Left ventricle myocardium superior (tissue), 1 donor: ENCODE measurements around the gene EFNB2. TPM values are rescaled to one million over a fixed set of nuclear protein-coding genes. Genes with fewer than 3 reads are reported as not detected.

Source experiments
- ATAC-seq: fragments of 200-7000 bp; cut with Tn5 transposase; one replicate; pipeline ENCODE4 v1.9.1; 2020; ENCODE audit warnings: mild to moderate bottlenecking, moderate library complexity
- DNase-seq: peaks from one replicate; pipeline ENCODE4 v3.0.0-alpha.2; 2020
- intact Hi-C: fragments of 100-400 bp; cut with micrococcal nuclease; formaldehyde crosslinking; loops from one replicate; pipeline ENCODE4 v1.11.0; 2022
- total RNA-seq: library from RNA; stranded (reverse); fragmentation: NEBNext Ultra II Directional; extraction: Animal tissue kit (Norgen Biotek cat#: 25700); gene quantifications from one replicate; pipeline ENCODE4 v1.2.1, GENCODE V29; 2021
- donor health status: DM: no; HTN: yes; CAD: no; lungs with severe emphysema.

The EFNB2 gene
- total RNA-seq, 1 donor from 2014 or later: 9.2 TPM

DNA sequence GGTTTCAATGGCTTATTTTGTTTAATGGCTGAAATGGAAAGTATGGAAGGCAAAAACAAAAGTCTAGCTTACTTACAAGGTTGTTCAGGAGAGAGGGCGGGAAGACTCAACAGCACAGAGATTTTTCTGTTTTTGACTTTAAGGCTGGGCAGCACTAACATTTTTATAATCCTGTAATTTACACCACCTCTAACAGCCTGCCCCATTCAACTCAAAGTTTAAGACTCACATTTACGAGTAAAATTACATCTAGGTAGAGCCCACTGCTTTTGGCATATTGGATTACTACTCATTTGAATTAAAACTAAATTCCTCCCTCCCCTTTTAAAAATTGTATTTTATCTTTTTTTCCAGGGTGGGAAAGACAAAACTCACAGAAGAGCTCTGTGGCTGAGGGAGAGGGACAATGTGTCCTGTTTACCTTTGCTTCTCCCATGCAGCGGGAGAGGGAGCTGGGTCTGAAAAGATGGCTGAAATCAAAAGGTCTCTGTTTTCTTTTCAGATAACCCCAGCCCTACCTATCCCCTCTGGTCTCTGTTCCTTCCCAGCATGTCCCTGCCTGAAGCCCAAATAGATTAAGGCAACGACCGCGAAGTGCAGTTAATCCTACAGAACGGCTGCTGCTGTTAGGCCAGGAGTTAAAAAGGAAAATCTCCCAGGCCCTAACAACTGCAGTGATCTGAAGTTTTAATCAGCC is 6.6 kb downstream of the EFNB2 start:
- DNase-seq (no peak), ATAC-seq (no peak)
- intact Hi-C loops: no loop called here

DNA sequence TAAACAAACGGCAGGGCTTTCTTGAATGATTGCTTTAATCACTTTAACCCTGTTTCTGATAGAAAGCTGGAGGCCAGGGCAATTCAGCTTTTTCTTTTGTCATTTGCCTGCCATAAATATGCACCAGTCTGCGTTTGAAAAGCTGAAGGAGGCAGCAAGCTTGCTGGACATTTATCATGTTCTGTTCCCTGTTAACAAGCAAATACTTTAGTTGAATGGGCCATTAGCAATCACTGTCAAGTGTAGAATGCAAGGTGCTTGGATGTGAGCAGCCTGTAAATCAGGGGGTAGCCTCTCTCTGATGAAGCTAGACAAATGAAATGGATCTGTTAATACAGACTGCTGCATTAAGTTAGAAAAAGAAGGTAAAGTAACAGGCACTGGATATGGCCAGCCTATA is 7.6 kb downstream of the EFNB2 start:
- intact Hi-C loops: no loop called here
- DNase-seq: no peak
- no peak for ATAC-seq

DNA sequence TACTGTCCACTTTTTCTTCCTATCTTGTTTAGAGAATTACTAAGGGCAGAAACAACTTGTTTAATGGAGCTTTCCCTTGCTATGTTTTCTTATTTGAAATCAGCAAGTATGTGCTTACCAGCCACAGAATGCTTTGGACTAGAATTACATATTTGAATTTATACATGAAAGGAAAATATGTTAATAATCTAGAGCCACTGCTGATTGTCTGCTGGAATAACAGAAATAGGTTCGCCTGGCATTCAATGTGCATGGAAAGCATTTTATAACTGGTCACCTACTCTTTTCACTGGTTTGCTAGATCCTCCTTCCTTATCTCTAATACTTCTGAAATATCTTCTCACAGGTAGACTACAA is 8.0 kb downstream of the EFNB2 start:
- no peak for ATAC-seq
- no peak for DNase-seq
- intact Hi-C loops: no loop called here

DNA sequence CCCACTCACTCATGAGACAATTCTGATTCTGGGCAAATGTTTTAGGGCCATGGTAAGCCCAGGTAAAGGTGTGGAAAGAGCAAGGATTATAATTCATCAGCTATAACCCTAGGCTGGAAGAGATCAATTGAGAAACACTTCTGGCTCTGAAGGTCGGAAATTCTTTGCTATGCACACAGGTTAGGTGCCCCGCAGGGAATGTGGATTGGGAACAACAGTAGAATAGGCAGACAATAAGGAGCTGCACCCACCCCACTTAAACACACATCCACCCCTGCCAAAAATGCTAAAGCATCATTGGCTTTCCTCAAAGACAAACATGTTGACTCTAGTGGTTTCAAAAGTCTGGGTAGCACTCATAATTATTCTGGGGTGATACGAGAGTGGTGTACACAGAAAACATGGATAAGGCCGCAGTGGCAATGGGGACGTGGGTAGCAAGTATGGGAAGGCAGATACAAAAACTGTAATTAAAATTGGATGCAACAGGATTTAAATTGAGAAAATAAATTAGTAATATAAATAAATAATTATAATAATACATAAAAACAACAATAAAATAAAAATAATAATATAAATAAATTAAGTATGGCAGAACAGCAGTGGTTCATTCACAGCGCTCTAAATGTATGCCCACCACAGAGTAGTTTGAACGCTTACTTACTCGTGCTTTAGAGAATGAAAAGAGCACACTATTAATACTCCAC is 8.6 kb downstream of the EFNB2 start:
- intact Hi-C loops: no loop called here
- ATAC-seq (no peak), DNase-seq (no peak)

DNA sequence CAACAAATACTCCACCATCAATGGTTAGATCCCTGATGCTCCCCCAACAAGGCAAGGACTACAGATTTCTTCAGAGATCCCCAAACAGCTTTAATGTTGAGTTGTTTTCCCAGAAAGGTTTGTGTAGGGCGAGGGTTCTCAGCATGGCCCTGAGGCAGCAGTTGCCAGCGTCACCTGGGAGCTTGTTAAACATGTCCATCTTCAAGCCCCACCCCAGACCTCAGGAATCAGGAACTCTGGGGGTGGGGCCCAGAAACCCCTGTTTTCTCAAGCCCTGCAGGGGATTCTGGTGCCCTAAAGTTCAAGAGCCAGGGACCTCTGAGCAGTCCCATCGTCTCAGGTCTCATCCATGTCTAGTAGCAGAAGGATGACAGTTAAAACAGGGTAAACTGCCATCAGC is 9.6 kb downstream of the EFNB2 start:
- no peak for ATAC-seq
- intact Hi-C loops: no loop called here
- DNase-seq: no peak

DNA sequence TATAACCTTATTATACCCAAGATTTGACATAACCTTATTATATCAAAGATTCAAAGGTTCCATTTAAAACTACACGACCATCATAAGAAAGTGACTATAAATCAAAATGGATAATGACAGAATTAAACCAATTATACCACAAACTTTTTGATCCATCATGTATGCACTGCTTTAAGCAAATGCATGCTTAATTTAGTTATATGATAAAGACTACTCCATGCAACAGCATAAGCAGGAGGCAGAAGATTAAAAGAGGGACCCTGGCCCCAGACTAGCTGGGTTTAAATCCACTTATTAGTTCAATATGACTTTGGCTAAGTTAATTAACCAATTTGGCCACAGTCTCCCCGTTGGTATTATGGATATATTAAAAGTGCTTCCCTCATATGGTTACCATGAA is 11.4 kb downstream of the EFNB2 start:
- intact Hi-C loops: no loop called here
- DNase-seq (no peak), ATAC-seq (no peak)

DNA sequence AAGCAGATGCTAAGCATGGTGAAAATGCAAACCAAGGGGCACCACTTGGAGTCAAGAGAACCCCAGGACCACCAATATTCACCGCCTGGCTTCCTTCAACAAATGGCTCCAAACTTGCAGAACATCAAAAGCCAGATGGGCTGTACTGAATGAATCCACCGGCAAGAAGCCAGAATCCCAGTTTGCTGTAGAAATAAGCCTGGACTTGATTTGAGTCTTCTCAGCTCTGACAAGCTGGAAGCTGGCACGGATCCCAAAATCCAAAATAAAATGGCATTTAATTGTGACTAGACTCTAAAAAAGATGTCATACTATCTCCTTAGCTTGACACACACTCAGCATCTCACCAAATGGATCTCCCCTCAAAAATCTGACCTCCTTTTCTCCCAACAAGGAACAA is 11.9 kb downstream of the EFNB2 start:
- DNase-seq: no peak
- intact Hi-C loops: no loop called here
- ATAC-seq: no peak

DNA sequence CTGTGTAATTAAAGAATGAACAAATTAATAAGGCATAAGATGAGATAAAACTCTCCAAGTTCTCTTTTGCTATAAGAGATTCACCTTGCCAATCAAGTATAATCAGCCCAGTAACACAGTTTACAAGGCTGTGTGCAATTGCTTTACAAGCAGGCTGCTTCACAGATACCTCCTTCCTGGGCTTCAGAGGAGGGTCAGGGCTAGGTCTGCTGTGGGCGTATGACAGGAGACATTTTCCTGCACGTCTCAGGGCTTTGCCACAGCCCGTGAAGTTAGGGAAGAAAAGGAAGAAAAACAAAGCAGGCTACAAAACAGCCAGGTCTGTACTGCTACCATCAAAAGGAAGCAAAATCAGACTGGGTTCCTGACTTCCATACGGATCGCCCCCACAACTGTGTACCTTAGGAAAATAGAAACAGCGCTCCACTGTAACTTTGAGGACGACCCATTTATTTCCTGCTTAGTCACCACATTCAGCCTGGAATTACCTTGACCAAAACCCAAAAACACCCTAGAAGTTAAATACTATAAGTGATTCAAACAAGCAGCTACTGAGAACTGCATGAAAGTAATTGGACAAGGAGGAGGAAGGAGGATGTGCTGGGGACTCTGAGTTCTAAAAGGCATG is 12.4 kb downstream of the EFNB2 start:
- DNase-seq (no peak), ATAC-seq (no peak)
- intact Hi-C loops: no loop called here

DNA sequence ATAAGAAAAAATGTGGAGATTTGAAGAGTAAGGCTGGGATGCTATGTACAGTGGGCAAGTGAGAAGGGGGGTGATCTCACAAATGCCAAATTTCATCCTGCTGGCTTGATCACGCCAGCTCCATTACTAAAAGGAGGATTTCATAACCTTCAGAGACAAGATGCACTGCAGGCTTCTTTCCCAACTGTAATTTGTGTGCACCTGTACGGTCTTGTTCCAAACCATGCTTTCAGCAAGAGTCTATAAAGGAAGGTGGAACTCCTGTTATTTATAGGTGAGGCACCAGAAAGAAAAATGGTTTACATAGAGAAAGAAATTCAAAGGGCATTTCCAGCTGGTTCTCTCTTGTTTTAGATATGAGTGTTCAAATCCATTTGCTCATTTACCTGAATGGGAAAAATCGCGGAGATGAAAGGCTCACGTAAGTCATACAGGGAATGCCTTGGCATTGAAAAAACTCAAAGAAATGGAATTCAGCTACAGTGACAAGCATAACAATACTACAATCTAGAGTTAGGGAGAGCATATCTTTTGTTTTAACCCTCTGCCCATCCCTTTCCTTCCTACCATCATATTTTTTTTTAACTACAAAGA is 13.3 kb downstream of the EFNB2 start:
- no peak for DNase-seq
- ATAC-seq: no peak
- intact Hi-C loops: no loop called here

DNA sequence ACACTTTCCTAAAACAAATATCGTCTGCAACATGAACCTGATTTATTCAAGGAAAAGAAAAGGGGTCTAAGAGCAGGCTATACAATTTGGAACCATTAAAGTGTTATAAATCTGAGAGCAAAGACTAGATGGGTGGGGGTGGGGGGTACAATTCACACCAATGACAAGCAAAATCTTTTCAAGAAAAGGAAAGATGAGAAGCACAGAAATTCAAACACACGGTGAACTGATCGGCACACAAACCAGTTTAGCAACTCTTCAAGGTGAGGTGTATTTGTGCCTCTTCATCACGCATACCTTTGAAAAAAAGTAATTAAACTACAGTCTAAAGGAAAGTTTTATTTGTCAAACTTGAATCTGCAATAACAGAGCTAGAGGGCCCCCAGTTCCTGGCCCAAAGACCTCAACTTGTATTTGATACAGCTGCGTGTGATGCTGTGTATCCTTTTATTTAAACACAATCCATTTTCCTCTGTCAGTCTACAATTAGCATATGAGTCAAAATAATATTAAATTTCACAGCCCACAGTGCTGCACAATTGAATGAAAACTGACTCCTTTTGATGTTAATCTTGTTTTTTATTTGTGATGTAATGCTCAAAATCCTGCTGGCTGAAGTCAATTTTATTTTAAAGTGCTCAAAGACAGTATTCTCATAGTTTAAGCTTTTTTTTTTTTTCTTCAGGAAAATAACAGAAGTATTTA is 14.2 kb downstream of the EFNB2 start:
- no peak for DNase-seq
- no peak for ATAC-seq
- intact Hi-C loops: no loop called here

DNA sequence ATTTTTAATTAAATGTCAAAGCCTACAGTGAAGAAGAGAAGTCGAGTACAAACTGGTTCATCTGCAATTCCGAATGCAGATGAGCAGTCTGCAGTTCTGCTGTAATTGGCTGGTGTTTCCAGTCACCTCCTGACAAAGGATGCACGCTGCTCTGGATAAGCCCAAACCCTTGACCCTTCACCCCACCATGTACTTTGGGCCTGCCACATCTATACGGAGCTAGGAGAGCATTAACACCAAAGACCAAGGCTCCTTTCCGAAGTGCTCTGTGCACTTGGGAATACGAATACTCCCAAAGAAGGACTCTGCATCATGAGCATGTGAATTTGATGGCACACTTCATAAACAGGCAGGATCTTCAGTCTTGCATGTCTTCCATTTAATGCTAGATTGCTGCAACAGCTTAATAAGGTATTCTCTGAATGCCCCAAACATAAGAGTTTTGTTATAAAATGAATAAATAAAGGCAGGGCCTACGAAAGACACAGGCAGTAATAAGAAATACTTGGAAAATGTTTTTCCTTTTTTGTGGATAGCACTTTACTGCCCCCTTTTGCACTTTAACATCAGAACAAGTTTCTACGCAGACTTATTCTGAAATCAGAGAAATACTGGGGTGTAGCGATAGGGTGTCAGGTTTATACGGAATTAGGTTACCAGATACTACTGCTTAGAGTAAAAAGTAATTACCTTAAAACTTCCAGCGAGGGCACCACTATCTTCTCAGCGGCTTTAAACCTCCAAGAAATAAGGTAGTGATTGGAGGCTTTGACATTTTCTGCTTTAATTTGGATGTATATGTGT is 15.0 kb downstream of the EFNB2 start:
- intact Hi-C loops: no loop called here
- DNase-seq: no peak

DNA sequence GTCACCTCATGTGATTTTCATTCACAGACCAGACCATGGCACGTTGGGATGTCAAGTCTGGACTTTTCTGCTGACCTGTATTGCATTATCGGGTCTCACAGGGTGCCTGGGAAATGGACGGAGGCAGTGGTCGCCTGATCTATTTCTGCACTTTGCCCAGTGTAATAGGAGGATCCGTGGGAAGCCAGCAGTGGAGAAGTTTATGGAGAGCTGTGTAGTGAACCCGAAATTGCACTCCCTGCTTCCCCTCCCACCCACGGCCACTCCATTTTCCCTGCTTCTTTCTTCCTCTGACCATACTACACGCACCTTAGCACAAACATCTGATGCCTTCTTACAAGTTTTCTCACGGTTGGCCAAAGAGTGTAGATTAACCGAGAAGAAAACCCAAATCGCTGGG is 16.9 kb downstream of the EFNB2 start:
- intact Hi-C loops: no loop called here
- DNase-seq (no peak), ATAC-seq (no peak)

More for the DNA sequence above, 15.0 kb downstream of the EFNB2 start:
- ATAC-seq: no peak

DNA sequence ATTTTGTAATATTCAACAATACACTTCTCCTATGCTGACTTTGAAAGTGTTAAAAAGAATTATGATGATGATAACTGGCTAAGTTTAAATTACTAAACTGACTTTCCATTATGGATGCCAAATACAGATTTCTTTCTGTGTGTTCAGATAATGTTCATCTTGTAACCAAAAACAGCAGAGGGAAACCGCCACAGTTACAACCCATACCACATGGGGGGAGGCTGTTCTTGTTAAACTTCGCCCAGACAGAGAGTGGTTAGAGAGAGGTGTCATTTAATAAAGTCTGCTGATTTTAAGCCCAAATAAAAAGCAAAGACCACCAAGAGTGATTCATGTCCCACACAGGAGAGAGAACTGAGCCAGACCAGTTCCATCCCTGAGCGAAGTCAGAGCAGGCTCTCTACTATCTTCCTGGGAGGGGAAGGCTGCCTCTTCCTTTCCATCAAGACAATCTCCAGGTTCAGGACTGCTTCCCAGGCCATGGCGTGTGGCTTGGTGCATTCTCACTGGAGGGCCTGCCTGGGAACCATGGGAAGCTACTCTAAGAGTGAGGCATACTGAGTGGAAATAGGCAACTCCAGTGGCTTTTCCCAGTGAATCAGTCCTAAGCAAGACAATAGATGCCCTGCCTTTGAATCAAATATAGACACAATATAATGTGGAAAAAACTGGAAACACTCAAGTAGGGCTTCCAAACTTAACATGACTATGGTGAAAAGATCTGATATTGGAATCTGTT is 18.2 kb downstream of the EFNB2 start:
- intact Hi-C loops: no loop called here
- ATAC-seq (no peak), DNase-seq (no peak)

DNA sequence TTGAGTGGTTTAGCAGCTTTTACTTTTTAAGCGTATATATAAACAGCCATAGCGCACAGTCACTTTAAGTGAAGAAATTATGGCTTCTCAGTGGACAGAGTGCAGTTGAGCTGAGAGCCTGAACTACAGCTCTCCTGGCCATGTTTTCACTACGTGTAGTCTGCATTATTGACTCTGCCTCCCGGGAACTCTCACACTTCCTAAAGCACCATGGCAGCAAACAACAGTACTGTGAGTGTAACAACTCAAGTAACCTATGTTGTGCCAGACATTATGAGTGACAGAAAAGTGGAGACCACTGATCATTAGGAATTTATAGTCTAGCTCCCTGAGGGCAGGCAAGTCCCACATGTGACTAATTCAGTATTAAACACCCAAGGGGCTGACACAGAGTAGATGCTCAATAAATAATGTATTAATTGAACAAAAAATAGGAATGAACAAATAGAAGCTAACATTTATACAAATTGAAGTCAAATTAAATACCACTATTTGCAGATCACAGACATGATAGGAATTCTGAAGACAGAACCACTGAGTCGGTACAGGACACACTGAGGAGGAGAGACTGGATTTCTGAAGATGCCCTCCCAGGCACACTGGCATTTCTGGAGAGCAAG is 19.7 kb downstream of the EFNB2 start:
- intact Hi-C loops: no loop called here
- no peak for ATAC-seq
- no peak for DNase-seq

DNA sequence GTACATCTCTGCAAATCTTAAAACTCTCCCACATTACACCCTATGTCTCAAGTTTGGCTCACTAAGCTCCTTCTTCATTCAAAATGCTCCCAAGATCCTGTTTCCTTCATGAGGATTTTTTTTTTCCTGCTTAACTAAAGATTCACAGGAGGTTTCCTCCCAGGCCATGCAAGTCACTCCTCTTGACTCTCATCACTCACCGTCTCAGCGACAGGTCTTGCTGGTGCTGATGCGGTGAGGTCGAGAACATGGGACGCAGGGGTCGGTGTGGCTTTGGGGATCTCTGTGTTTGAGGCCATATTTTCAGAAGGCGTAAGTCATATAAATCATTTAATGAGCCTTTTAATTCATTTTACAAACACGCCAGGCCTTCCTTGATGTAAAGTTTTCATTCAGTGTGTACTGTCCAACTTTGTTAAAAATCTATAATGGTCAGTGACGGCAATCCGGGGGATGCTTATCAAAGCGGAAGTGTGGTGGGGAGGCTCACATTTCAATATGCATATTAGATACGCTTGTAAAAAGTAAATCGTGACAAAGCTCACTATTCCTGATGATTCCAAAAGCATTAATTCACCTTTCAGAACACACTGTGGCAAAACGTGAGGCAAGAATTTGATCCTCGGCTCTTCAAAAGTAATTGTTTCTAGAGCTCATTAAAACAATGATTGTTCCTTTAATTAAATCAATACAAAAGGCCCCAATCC is 20.4 kb downstream of the EFNB2 start:
- ATAC-seq (no peak), DNase-seq (no peak)
- intact Hi-C loops: no loop called here

DNA sequence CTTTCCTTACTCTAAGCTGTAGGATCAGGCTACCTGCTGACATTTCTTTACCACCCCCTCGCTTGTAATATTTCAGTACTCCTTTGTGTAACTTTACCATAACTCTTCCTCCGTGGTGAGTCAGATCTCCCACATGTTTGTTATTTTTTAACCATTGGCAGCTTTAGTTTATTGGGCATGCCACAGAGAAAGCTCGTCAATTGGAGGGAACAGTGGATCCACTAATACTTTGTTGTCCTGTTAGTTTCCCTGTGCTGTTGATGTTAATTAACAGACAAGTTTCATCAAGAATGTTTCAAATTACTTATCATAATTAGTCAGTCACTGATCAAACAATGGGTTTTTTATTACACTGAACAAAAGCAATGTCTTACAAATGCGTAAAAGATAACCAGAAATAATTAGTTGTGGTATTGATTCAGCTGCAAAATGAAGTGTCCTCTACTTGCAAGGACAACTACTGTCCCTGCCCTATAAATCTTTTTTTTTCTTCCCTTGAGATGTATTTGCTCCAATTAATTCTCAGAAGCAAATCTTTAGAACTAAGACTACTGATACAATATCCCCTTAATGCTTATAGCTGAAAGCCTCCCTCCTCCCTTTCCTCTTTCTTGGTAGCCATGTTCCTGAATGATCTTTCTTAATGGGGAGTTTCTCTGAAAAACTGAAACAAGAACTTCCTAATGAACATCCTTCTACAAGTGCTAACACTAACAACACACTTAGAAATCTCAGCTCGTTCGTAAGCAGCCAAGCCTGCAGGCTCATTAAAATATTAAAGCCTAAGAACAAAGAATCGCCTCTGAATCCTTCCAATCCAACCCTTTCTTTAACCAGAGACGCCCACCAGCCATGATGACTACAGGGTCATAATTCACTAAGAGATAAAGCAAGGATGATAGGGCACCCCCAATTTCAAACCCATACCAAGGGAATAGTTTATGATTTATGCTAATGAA is 22.2 kb downstream of the EFNB2 start:
- intact Hi-C loops: no loop called here
- ATAC-seq (no peak), DNase-seq (no peak)
